DND-41 (cell line): Measurements from ENCODE around the gene VSIG1.

Experiments used
- CTCF ChIP-seq: IDR thresholded peaks from 2 replicates; pipeline ENCODE4 v1.5.1; 2012; ENCODE audit warnings: borderline replicate concordance, low read length, moderate library complexity, mild to moderate bottlenecking; ENCODE audit not compliant: poor library complexity, severe bottlenecking; ENCODE audit errors: extremely low read depth
- EZH2 ChIP-seq: IDR thresholded peaks from 3 replicates; pipeline ENCODE4 v1.6.1; 2012; ENCODE audit warnings: borderline replicate concordance, low read depth, mild to moderate bottlenecking, moderate library complexity, low read length, inconsistent platforms; ENCODE audit not compliant: severe bottlenecking

GRCh38 chrX:108036298-108036973 lies 8.4 kb upstream of the VSIG1 start:
- TF ChIP-seq CTCF, result no peak
- TF ChIP-seq EZH2, result no peak
